Endodermal cell (in vitro differentiated cells): Measurements from ENCODE around the gene DGKE. TPM values are rescaled to one million over a fixed set of nuclear protein-coding genes. Genes with fewer than 3 reads are reported as not detected.

ENCODE experiments used
- DNase-seq: peaks from one replicate; pipeline ENCODE4 v3.0.0-alpha.2; 2017
- H3K27ac ChIP-seq: 2 replicates; pipeline ENCODE4 v1.5.1; 2013; ENCODE audit warnings: mild to moderate bottlenecking, low read depth, low read length, moderate library complexity
- H3K27me3 ChIP-seq: 2 replicates; pipeline ENCODE4 v1.6.1; 2013; ENCODE audit warnings: mild to moderate bottlenecking, low read length, moderate library complexity; ENCODE audit not compliant: insufficient read depth, control insufficient read depth, poor library complexity, severe bottlenecking
- H3K36me3 ChIP-seq: 2 replicates; pipeline ENCODE4 v1.7.0; 2013; ENCODE audit warnings: mild to moderate bottlenecking, low read length, moderate library complexity; ENCODE audit not compliant: control insufficient read depth, insufficient read depth
- H3K4me1 ChIP-seq: one replicate; pipeline ENCODE4 v1.7.0; 2013; ENCODE audit warnings: low read length; ENCODE audit not compliant: control insufficient read depth, insufficient read depth
- H3K4me3 ChIP-seq: 2 replicates; pipeline ENCODE4 v1.5.1; 2013; ENCODE audit warnings: mild to moderate bottlenecking, low read length, moderate library complexity
- H3K9ac ChIP-seq: 2 replicates; pipeline ENCODE4 v1.6.1; 2013; ENCODE audit warnings: mild to moderate bottlenecking, low read length, moderate library complexity; ENCODE audit not compliant: poor library complexity, severe bottlenecking; ENCODE audit errors: extremely low read depth
- H3K9me3 ChIP-seq: 2 replicates; pipeline ENCODE4 v1.6.1; 2013; ENCODE audit warnings: mild to moderate bottlenecking, low read length, moderate library complexity; ENCODE audit not compliant: control insufficient read depth
- H3K27ac Mint-ChIP-seq: 2 replicates; pipeline ENCODE4 v1.8.0; 2020; ENCODE audit warnings: mixed read lengths
- H3K27me3 Mint-ChIP-seq: 2 replicates; pipeline ENCODE4 v1.8.0; 2021; ENCODE audit warnings: mild to moderate bottlenecking, mixed read lengths; ENCODE audit not compliant: insufficient read depth
- H3K36me3 Mint-ChIP-seq: 2 replicates; pipeline ENCODE4 v1.8.0; 2020; ENCODE audit warnings: low read depth, mixed read lengths
- H3K4me1 Mint-ChIP-seq: 2 replicates; pipeline ENCODE4 v1.8.0; 2020; ENCODE audit warnings: mixed read lengths
- H3K4me3 Mint-ChIP-seq: 2 replicates; pipeline ENCODE4 v1.8.0; 2020; ENCODE audit warnings: mild to moderate bottlenecking, moderate library complexity, mixed read lengths
- H3K9me3 Mint-ChIP-seq: 2 replicates; pipeline ENCODE4 v1.8.0; 2020; ENCODE audit warnings: mild to moderate bottlenecking, mixed read lengths
- WGBS, 2 experiments: methylation state at CpG; one replicate each; pipeline versions ENCODE4 v1.1.5 to v1.1.7; 2013; ENCODE audit warnings: missing lambda C conversion rate in 2 of 2, mixed read lengths in 1 of 2; ENCODE audit not compliant: insufficient coverage in 1 of 2, insufficient read length in 1 of 2; 5-methylcytosine and 5-hydroxymethylcytosine counted together
- total RNA-seq, 2 donors: library from RNA; stranded (reverse); fragmentation: NEBNext Ultra II Directional in 1 of 2; extraction: Animal tissue kit (Norgen Biotek cat#: 25700) in 1 of 2; gene quantifications; 2 replicates in 1 of 2; 3 replicates in 1 of 2; pipeline ENCODE4 v1.2.1, GENCODE V29; 2021
- TF ChIP-seq, protein P1 (sequence below): fragments of 200-600 bp; sonication (generic); conservative IDR thresholded peaks from 2 replicates; pipeline ENCODE4 v1.5.0; 2021; ENCODE audit warnings: antibody characterized with exemption, mild to moderate bottlenecking

Gene DGKE
- total RNA-seq, 2 donors from 2014 or later, result 3.5 to 7.1 TPM

- Histone ChIP-seq H3K36me3 (no peaks in the 10 kb centered on the region), H3K27me3 (no peaks in the 10 kb centered on the region), H3K4me3 (no peak overlapping the region), H3K27ac (no peak overlapping the region), H3K4me1 (no peaks in the 10 kb centered on the region), H3K9ac (no peak overlapping the region), H3K9me3 (peaks cover 21% of the 10 kb centered on the region)
- Mint-ChIP-seq H3K9me3 (peaks cover 16% of the 10 kb centered on the region), H3K27ac (no peak overlapping the region), H3K36me3 (peaks cover 45% of the 10 kb centered on the region), H3K4me3 (no peak overlapping the region), H3K27me3 (no peaks in the 10 kb centered on the region), H3K4me1 (no peaks in the 10 kb centered on the region)
- no peak for DNase-seq
- TF ChIP-seq, protein P1, sequence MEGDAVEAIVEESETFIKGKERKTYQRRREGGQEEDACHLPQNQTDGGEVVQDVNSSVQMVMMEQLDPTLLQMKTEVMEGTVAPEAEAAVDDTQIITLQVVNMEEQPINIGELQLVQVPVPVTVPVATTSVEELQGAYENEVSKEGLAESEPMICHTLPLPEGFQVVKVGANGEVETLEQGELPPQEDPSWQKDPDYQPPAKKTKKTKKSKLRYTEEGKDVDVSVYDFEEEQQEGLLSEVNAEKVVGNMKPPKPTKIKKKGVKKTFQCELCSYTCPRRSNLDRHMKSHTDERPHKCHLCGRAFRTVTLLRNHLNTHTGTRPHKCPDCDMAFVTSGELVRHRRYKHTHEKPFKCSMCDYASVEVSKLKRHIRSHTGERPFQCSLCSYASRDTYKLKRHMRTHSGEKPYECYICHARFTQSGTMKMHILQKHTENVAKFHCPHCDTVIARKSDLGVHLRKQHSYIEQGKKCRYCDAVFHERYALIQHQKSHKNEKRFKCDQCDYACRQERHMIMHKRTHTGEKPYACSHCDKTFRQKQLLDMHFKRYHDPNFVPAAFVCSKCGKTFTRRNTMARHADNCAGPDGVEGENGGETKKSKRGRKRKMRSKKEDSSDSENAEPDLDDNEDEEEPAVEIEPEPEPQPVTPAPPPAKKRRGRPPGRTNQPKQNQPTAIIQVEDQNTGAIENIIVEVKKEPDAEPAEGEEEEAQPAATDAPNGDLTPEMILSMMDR, result no peak
- WGBS, 2 experiments, result 81% methylated on average over 1 of the region's 1 CpG; no CpG with 5 or more reads in 1 of the 2 experiments
Measured at GRCh38 chr17:56892333-56892732, 58.4 kb downstream of the DGKE start.

GRCh38 chr17:56893503-56893902 is 59.6 kb downstream of the DGKE start:
- H3K4me3 Mint-ChIP-seq, result no peak overlapping the region
- Histone ChIP-seq H3K9ac (no peak overlapping the region), H3K4me1 (no peaks in the 10 kb centered on the region), H3K27me3 (no peaks in the 10 kb centered on the region), H3K27ac (no peak overlapping the region), H3K4me3 (no peak overlapping the region), H3K36me3 (peaks cover 3% of the 10 kb centered on the region), H3K9me3 (peaks cover 9% of the 10 kb centered on the region)
- 88 to 94% methylated on average over 7 of the region's 7 CpGs for WGBS, 2 experiments
- H3K4me1 Mint-ChIP-seq, result no peaks in the 10 kb centered on the region
- peaks cover 36% of the 10 kb centered on the region for H3K36me3 Mint-ChIP-seq
- peak; percentile 53 for DNase-seq
- no peaks in the 10 kb centered on the region for H3K27me3 Mint-ChIP-seq
- H3K9me3 Mint-ChIP-seq, result peaks cover 4% of the 10 kb centered on the region
- no peak overlapping the region for H3K27ac Mint-ChIP-seq
- TF ChIP-seq, protein P1, result no peak

- no peaks in the 10 kb centered on the region for H3K27me3 ChIP-seq
- no peaks in the 10 kb centered on the region for H3K4me1 ChIP-seq
- DNase-seq, result peak; percentile 32
- H3K36me3 ChIP-seq, result peaks cover 3% of the 10 kb centered on the region
- H3K27ac ChIP-seq, result no peak overlapping the region
- 91 to 98% methylated on average over 10 to 20 of the region's 20 CpGs for WGBS, 2 experiments
- H3K4me3 ChIP-seq, result no peak overlapping the region
- H3K9me3 ChIP-seq, result no peaks in the 10 kb centered on the region
- Mint-ChIP-seq H3K27ac (peak overlapping the region; percentile 45), H3K36me3 (peaks cover 32% of the 10 kb centered on the region), H3K4me1 (no peaks in the 10 kb centered on the region), H3K9me3 (no peaks in the 10 kb centered on the region), H3K4me3 (no peak overlapping the region), H3K27me3 (no peaks in the 10 kb centered on the region)
- H3K9ac ChIP-seq, result no peak overlapping the region
- TF ChIP-seq, protein P1, result no peak
Measured at GRCh38 chr17:56894859-56895455, 61.0 kb downstream of the DGKE start.
